Right kidney (tissue), 1 donor: Measurements from ENCODE around the gene PHYHD1.
"Not testable (repeated sequence)": the region's sequence is repeated elsewhere in the genome, so short reads cannot be mapped to it uniquely, and the experiment has no call there.

Source experiments
- DNase-seq: peaks from one replicate; pipeline ENCODE4 v3.0.0-alpha.2; 2016

The PHYHD1 gene

GRCh38 chr9:128919402-128920089 is 1.2 kb upstream of the PHYHD1 start:
- no peak for DNase-seq

GRCh38 chr9:128921881-128922763 is 1.3 kb downstream of the PHYHD1 start:
- DNase-seq = peak; percentile 88

- no peak for DNase-seq
Measured at GRCh38 chr9:128923493-128923883, 2.7 kb downstream of the PHYHD1 start.

GRCh38 chr9:128927731-128928411 is 7.1 kb downstream of the PHYHD1 start:
- peak; percentile 54 for DNase-seq

GRCh38 chr9:128928624-128929023 is 7.8 kb downstream of the PHYHD1 start:
- DNase-seq = no peak

- DNase-seq = no peak
Measured at GRCh38 chr9:128929560-128929959, 8.8 kb downstream of the PHYHD1 start.

- DNase-seq = no peak
Measured at GRCh38 chr9:128933731-128934130, 12.9 kb downstream of the PHYHD1 start.

- DNase-seq = no peak
Measured at GRCh38 chr9:128936171-128936865, 15.5 kb downstream of the PHYHD1 start.

- DNase-seq = no peak
Measured at GRCh38 chr9:128937310-128938165, 16.8 kb downstream of the PHYHD1 start.

GRCh38 chr9:128940271-128940921 is 19.6 kb downstream of the PHYHD1 start:
- no peak for DNase-seq

GRCh38 chr9:128940946-128941755 is 20.4 kb downstream of the PHYHD1 start:
- DNase-seq = no peak

GRCh38 chr9:128943832-128944620 is 23.2 kb downstream of the PHYHD1 start:
- no peak for DNase-seq

- not testable (repeated sequence) for DNase-seq
Measured at GRCh38 chr9:128944966-128945365, 24.2 kb downstream of the PHYHD1 start.

GRCh38 chr9:128945798-128946501 is 25.2 kb downstream of the PHYHD1 start:
- DNase-seq = no peak

- no peak for DNase-seq
Measured at GRCh38 chr9:128946571-128947276, 25.9 kb downstream of the PHYHD1 start.

GRCh38 chr9:128947277-128947526 is 26.4 kb downstream of the PHYHD1 start:
- no peak for DNase-seq

GRCh38 chr9:128947527-128948301 is 26.9 kb downstream of the PHYHD1 start, which contains the start of the genes DOLK and NUP188:
DOLK (minus strand) TSS chr9:128947603; CDS start chr9:128947303, 300 bp downstream.
NUP188 (plus strand) TSS chr9:128947699; CDS start chr9:128947720, 21 bp downstream.
- DNase-seq = peak; percentile 96
